Keratinocyte (primary cell): ENCODE results near the gene GFOD1.

Experiments used
- EZH2 ChIP-seq: IDR thresholded peaks from one replicate; pipeline ENCODE4 v1.6.1; 2012; ENCODE audit warnings: inconsistent platforms, mild to moderate bottlenecking, low read length, moderate library complexity
- TF ChIP-seq, protein P1 (sequence below), 3 experiments: IDR thresholded peaks in 1 of 3; conservative IDR thresholded peaks in 1 of 3; optimal IDR thresholded peaks in 1 of 3; 2 replicates in 2 of 3; 3 replicates in 1 of 3; pipeline versions ENCODE3 to v1.5.1; 2011; ENCODE audit warnings: low read length in 3 of 3, mild to moderate bottlenecking in 3 of 3, moderate library complexity in 2 of 3, control low read depth in 1 of 3, inconsistent platforms in 1 of 3; ENCODE audit not compliant: insufficient read depth in 2 of 3; ENCODE audit errors: extremely low read depth in 1 of 3

DNA sequence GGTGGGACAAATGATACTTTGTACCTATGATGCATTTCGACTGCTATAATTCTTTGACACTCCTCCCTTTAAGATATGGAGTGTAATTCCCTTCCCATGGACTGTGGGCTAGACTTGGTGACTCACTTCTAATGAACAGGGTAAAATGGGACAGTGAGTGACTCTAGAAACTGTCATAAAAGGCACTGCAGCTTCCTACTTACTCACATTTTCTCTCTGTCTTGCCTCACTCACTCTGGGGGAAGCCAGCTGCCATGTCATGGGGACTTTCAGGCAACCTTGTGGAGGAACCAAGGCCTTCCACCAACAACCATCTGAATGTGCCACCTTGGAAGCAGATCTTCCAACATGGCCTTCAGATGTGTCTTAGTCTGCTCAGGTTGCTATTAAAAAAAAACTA lies 12.9 kb upstream of the GFOD1 start:
- TF ChIP-seq, protein P1, sequence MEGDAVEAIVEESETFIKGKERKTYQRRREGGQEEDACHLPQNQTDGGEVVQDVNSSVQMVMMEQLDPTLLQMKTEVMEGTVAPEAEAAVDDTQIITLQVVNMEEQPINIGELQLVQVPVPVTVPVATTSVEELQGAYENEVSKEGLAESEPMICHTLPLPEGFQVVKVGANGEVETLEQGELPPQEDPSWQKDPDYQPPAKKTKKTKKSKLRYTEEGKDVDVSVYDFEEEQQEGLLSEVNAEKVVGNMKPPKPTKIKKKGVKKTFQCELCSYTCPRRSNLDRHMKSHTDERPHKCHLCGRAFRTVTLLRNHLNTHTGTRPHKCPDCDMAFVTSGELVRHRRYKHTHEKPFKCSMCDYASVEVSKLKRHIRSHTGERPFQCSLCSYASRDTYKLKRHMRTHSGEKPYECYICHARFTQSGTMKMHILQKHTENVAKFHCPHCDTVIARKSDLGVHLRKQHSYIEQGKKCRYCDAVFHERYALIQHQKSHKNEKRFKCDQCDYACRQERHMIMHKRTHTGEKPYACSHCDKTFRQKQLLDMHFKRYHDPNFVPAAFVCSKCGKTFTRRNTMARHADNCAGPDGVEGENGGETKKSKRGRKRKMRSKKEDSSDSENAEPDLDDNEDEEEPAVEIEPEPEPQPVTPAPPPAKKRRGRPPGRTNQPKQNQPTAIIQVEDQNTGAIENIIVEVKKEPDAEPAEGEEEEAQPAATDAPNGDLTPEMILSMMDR (optimal IDR thresholded peaks at IDR 0.05 in 1 of 3, IDR thresholded peaks at IDR 0.05 in 1 of 3, conservative IDR thresholded peaks at IDR 0.05 in 1 of 3; ENCODE audit: extremely low read depth in 1 of 3, insufficient read depth in 2 of 3, low read length in 3 of 3): no peak
- TF ChIP-seq EZH2: no peak
